Measurements from ENCODE around the gene PGAP1.

DNA sequence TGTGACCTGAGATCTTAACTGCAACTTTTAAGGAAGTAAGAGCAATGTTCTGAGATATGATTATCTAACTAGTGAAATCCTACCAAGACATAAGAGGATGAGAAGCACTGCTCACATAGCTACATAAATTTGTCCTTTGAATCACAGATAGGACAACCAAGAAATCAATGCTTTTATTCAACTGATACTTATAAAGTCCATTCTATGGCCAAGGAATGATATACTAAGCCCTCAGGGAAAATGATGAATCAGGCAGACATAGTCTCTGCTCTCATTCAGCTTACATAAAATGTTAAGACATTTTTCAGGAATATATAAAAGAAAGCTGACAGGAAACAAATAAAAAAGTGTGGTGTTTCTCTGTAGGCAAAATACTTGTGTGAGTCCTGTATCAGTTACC, 39.1 kb downstream of the PGAP1 start:
- TF ChIP-seq YY1 (IDR thresholded peaks at IDR 0.05; ENCODE audit: insufficient read depth, insufficient read length) (no peak), ZNF274 (IDR thresholded peaks at IDR 0.05; ENCODE audit: low read depth, low read length) (no peak)
